Measurements from ENCODE around the gene GPR157. TPM values are rescaled to one million over a fixed set of nuclear protein-coding genes. Genes with fewer than 3 reads are reported as not detected.

Gene GPR157
- total and polyA plus RNA-seq, 2 of the 13 experiments (the other 11 are each of a cell fraction or from before 2014, with no cell fraction given): 10.1 to 19.2 TPM

DNA sequence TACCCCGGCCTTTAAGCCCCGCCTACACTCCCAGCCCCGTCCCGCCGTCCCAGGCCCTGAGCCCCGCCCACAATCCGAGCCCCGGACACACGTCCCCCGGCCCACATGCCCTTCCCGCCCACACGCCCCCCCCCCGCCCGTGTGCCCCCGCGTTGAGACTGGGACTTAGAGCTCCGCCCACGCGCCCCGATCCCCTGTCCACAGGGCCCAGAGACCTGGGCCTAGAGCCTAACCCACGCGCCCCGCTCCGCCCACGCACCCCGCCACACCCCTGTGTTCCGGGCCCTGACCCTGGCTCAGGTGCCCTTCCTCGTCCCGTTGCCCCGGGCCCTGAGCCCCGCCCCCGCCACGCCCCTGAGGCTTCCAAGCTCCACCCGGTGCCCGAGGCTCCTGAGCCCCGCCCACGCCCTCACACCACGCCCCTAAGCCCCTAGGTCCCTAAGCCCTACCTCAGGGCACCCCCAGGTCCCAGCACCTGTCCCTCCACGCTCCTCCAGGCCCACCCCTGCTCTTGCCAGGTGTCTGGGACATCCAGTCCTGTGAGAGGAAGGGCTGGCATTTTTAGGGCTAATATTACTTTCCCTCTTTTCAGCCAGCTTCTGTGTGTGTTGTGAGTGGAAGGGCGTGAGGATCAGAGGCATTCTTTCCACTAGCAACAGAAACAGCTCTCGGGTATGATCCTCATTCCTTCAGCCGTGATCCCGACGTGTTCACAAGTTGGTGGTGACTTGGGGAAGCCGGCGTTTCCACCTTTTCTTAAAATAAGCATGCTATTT is 552 bp upstream of the GPR157 start (continued):
- TF ChIP-seq ZNF576 (CRISPR knock-in tag; IDR thresholded peaks at IDR 0.05): no peak
- peak; percentile 48; the same call in 1 of the 2 replicates for TF ChIP-seq ZMYM3 (CRISPR knock-in tag; IDR thresholded peaks at IDR 0.05)
- TF ChIP-seq HOXA7 (CRISPR knock-in tag; IDR thresholded peaks at IDR 0.05): no peak
- TF ChIP-seq KLF12 (CRISPR knock-in tag; IDR thresholded peaks at IDR 0.05; ENCODE audit: borderline replicate concordance): 0 out of 2 replicates have a peak, but pooled peaks have one; percentile 32
- TF ChIP-seq ETV5 (CRISPR knock-in tag; IDR thresholded peaks at IDR 0.05; ENCODE audit: borderline replicate concordance): no peak
- TF ChIP-seq, protein P1, sequence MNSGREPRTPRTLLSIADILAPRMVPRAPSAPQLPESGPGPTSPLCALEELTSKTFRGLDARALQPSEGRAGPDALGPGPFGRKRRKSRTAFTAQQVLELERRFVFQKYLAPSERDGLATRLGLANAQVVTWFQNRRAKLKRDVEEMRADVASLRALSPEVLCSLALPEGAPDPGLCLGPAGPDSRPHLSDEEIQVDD (CRISPR knock-in tag; IDR thresholded peaks at IDR 0.05; ENCODE audit: borderline replicate concordance): no peak
- 0 out of 2 replicates have a peak, but pooled peaks have one; percentile 5 for TF ChIP-seq ZNF124 (CRISPR knock-in tag; IDR thresholded peaks at IDR 0.05)
- no peak for TF ChIP-seq ZNF589 (CRISPR knock-in tag; conservative IDR thresholded peaks at IDR 0.05)
- peak; percentile 45 for TF ChIP-seq RXRA (CRISPR knock-in tag; IDR thresholded peaks at IDR 0.05)
- 0 out of 4 replicates have a peak, but pooled peaks of 1 of the 2 experiments have one; percentile 25 for TF ChIP-seq HMGXB4 (CRISPR knock-in tag; IDR thresholded peaks at IDR 0.05; ENCODE audit: borderline replicate concordance in 1 of 2, low read depth in 1 of 2)
- TF ChIP-seq ZNF264 (CRISPR knock-in tag; IDR thresholded peaks at IDR 0.05): no peak
- TF ChIP-seq MXI1 (IDR thresholded peaks at IDR 0.05; ENCODE audit: borderline replicate concordance, low read depth, low read length): peak; percentile 44; the same call in 1 of the 3 replicates
- TF ChIP-seq ZNF598 (CRISPR knock-in tag; IDR thresholded peaks at IDR 0.05; ENCODE audit: borderline replicate concordance): peak; percentile 52; the same call in 1 of the 2 replicates
- no peak for TF ChIP-seq POLR2AphosphoS5 (IDR thresholded peaks at IDR 0.05; ENCODE audit: low read depth, low read length)
- no peak for TF ChIP-seq ISX (CRISPR knock-in tag; conservative IDR thresholded peaks at IDR 0.05)
- no peak for TF ChIP-seq SRSF4 (IDR thresholded peaks at IDR 0.05; ENCODE audit: low read depth, low read length, poor library complexity, severe bottlenecking)
- TF ChIP-seq MXD4 (CRISPR knock-in tag; IDR thresholded peaks at IDR 0.05): no peak
- no peak for TF ChIP-seq ZBTB25 (CRISPR knock-in tag; IDR thresholded peaks at IDR 0.05)
- no peak for TF ChIP-seq ZNF138 (CRISPR knock-in tag; IDR thresholded peaks at IDR 0.05; ENCODE audit: low read depth)
- TF ChIP-seq POLR2A (IDR thresholded peaks at IDR 0.05; ENCODE audit: insufficient read depth in 1 of 2, low read depth in 2 of 2, low read length in 2 of 2): peak in 1 of 2 experiments; percentile 57; a peak in 2 of 4 replicates
- no peak for TF ChIP-seq PAWR (CRISPR knock-in tag; IDR thresholded peaks at IDR 0.05; ENCODE audit: borderline replicate concordance)
- TF ChIP-seq, protein P2, sequence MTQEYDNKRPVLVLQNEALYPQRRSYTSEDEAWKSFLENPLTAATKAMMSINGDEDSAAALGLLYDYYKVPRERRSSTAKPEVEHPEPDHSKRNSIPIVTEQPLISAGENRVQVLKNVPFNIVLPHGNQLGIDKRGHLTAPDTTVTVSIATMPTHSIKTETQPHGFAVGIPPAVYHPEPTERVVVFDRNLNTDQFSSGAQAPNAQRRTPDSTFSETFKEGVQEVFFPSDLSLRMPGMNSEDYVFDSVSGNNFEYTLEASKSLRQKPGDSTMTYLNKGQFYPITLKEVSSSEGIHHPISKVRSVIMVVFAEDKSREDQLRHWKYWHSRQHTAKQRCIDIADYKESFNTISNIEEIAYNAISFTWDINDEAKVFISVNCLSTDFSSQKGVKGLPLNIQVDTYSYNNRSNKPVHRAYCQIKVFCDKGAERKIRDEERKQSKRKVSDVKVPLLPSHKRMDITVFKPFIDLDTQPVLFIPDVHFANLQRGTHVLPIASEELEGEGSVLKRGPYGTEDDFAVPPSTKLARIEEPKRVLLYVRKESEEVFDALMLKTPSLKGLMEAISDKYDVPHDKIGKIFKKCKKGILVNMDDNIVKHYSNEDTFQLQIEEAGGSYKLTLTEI (CRISPR knock-in tag; conservative IDR thresholded peaks at IDR 0.05): no peak
- TF ChIP-seq ZNF432 (CRISPR knock-in tag; IDR thresholded peaks at IDR 0.05; ENCODE audit: borderline replicate concordance): no peak
- peak; percentile 19; the same call in 1 of the 2 replicates for TF ChIP-seq SP5 (CRISPR knock-in tag; IDR thresholded peaks at IDR 0.05; ENCODE audit: borderline replicate concordance, low read depth)

Measured in HepG2 (cell line).